Measurements from ENCODE around the gene LSAMP.

LSAMP gene

DNA sequence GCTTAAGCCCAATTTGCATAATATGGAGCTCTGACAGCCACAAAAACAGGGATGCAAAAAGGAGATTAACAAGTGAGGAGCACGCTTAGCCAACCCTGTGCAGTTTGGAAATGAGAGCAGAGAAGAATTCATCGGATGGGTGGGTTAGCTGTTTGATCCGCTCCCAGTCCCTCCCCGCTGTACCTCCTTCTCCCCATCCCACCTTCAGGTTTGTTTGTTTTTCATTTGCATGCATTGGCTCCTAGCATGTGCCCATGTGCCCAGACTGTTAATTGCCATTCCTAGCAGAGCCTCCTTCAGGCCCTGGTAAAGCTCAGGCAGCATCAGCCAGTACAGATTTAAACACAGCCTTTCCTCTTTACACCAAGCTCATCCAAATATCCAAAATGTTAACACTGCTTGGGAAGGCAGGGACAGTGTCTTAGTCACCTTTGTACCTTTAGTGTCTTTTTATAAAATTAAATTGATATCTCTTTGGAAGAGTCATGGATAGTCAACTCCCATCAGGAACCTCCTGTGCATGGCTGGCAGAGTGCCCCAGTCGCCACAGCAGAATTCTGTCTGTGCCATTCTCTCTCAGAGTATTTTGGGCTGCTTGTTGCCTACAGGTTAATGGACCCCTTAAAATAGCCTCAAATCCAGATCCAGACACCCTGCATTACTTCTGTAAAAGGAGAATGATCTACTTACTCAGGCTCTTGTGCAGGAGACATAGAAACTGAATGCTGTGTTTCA is 244.2 kb downstream of the LSAMP start:
- no peak for DNase-seq
- H3K9me3 ChIP-seq (ENCODE audit: insufficient read depth, low read length, severe bottlenecking): no peaks in the 10 kb centered on the region

DNA sequence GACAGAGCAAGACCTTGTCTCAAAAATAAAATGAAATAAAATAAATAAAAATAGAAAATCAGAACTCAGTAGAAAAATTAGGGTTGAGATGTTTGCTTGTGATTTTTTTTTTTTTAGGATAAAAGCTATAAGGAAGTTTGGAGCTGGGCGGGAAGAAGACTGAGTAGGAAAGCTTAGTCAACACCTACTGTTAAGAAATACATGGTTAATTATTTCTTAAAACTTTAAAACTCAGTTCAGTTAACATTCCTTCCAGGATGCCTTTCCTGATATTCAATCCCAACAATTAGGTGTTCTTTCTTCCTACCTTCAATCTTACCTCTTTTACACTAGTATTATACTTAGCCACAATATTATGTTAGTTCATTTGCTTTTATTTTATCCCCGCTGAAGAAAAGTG is 246.2 kb downstream of the LSAMP start:
- TF ChIP-seq, protein P1, sequence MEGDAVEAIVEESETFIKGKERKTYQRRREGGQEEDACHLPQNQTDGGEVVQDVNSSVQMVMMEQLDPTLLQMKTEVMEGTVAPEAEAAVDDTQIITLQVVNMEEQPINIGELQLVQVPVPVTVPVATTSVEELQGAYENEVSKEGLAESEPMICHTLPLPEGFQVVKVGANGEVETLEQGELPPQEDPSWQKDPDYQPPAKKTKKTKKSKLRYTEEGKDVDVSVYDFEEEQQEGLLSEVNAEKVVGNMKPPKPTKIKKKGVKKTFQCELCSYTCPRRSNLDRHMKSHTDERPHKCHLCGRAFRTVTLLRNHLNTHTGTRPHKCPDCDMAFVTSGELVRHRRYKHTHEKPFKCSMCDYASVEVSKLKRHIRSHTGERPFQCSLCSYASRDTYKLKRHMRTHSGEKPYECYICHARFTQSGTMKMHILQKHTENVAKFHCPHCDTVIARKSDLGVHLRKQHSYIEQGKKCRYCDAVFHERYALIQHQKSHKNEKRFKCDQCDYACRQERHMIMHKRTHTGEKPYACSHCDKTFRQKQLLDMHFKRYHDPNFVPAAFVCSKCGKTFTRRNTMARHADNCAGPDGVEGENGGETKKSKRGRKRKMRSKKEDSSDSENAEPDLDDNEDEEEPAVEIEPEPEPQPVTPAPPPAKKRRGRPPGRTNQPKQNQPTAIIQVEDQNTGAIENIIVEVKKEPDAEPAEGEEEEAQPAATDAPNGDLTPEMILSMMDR (IDR thresholded peaks at IDR 0.05; ENCODE audit: borderline replicate concordance, extremely low read depth, low read length, poor library complexity, severe bottlenecking): no peak
- no peak for TF ChIP-seq EZH2 (IDR thresholded peaks at IDR 0.05; ENCODE audit: borderline replicate concordance, low read depth, low read length, severe bottlenecking)
- H3K4me1 ChIP-seq (ENCODE audit: insufficient read depth, low read length): no peaks in the 10 kb centered on the region
- no peak overlapping the region for H3K9ac ChIP-seq (ENCODE audit: low read depth, low read length)
- no peak overlapping the region for H3K4me3 ChIP-seq (ENCODE audit: low read depth in 1 of 2, low read length in 2 of 2)
- H4K20me1 ChIP-seq (ENCODE audit: insufficient read depth, low read length): no peaks in the 10 kb centered on the region
- no peaks in the 10 kb centered on the region for H3K36me3 ChIP-seq (ENCODE audit: insufficient read depth, low read length)
- H3K27ac ChIP-seq (ENCODE audit: low read length): no peak overlapping the region
- DNase-seq: no peak
- no peak overlapping the region for H2AFZ ChIP-seq (ENCODE audit: low read depth, low read length)
- no peak overlapping the region for H3K4me2 ChIP-seq (ENCODE audit: insufficient read depth, low read length)
- H3K27me3 ChIP-seq (ENCODE audit: insufficient read depth, low read length, poor library complexity): no peaks in the 10 kb centered on the region
- H3K9me3 ChIP-seq (ENCODE audit: insufficient read depth, low read length, severe bottlenecking): no peaks in the 10 kb centered on the region
- no peaks in the 10 kb centered on the region for H3K79me2 ChIP-seq (ENCODE audit: insufficient read depth, low read length)
- no peak for ATAC-seq (ENCODE audit: insufficient read depth, low read depth)

More for the DNA sequence above, 244.2 kb downstream of the LSAMP start:
- no peak for TF ChIP-seq EZH2 (IDR thresholded peaks at IDR 0.05; ENCODE audit: borderline replicate concordance, low read depth, low read length, severe bottlenecking)
- TF ChIP-seq, protein P1 (IDR thresholded peaks at IDR 0.05; ENCODE audit: borderline replicate concordance, extremely low read depth, low read length, poor library complexity, severe bottlenecking): no peak
- Histone ChIP-seq H3K4me3 (ENCODE audit: low read depth in 1 of 2, low read length in 2 of 2) (no peak overlapping the region), H3K36me3 (ENCODE audit: insufficient read depth, low read length) (no peaks in the 10 kb centered on the region), H3K4me1 (ENCODE audit: insufficient read depth, low read length) (no peaks in the 10 kb centered on the region), H3K4me2 (ENCODE audit: insufficient read depth, low read length) (no peak overlapping the region), H3K27me3 (ENCODE audit: insufficient read depth, low read length, poor library complexity) (no peaks in the 10 kb centered on the region), H3K27ac (ENCODE audit: low read length) (no peak overlapping the region), H4K20me1 (ENCODE audit: insufficient read depth, low read length) (no peaks in the 10 kb centered on the region), H3K9ac (ENCODE audit: low read depth, low read length) (no peak overlapping the region), H2AFZ (ENCODE audit: low read depth, low read length) (no peak overlapping the region), H3K79me2 (ENCODE audit: insufficient read depth, low read length) (no peaks in the 10 kb centered on the region)
- no peak for ATAC-seq (ENCODE audit: insufficient read depth, low read depth)

DNA sequence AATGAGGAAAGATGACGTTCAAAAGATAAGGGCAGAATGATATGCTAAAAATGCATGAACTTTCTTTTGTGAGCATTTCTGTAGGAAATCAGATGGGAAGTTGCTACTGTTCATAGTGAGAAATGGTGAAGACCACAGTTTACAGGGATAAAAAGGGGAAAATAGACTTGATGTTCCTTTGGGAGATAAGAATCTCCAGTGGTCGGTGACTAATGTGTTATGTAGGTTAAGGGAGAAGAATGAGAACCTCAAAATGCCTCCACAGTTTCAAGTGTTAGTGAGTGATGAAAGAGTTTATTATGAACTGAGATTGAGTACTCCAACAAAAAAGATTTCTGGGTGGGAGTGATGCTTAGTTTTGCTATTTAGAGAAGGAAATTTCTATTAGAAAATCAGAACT is 247.2 kb downstream of the LSAMP start:
- no peak overlapping the region for H2AFZ ChIP-seq (ENCODE audit: low read depth, low read length)
- no peak overlapping the region for H3K4me2 ChIP-seq (ENCODE audit: insufficient read depth, low read length)
- H3K79me2 ChIP-seq (ENCODE audit: insufficient read depth, low read length): no peaks in the 10 kb centered on the region
- H3K9ac ChIP-seq (ENCODE audit: low read depth, low read length): no peak overlapping the region
- no peaks in the 10 kb centered on the region for H3K36me3 ChIP-seq (ENCODE audit: insufficient read depth, low read length)
- H3K4me1 ChIP-seq (ENCODE audit: insufficient read depth, low read length): no peaks in the 10 kb centered on the region
- H3K9me3 ChIP-seq (ENCODE audit: insufficient read depth, low read length, severe bottlenecking): no peaks in the 10 kb centered on the region
- no peak overlapping the region for H3K27ac ChIP-seq (ENCODE audit: low read length)
- DNase-seq: no peak
- no peaks in the 10 kb centered on the region for H3K27me3 ChIP-seq (ENCODE audit: insufficient read depth, low read length, poor library complexity)
- H3K4me3 ChIP-seq (ENCODE audit: low read depth in 1 of 2, low read length in 2 of 2): no peak overlapping the region
- no peak for ATAC-seq (ENCODE audit: insufficient read depth, low read depth)
- TF ChIP-seq EZH2 (IDR thresholded peaks at IDR 0.05; ENCODE audit: borderline replicate concordance, low read depth, low read length, severe bottlenecking): no peak
- TF ChIP-seq, protein P1 (IDR thresholded peaks at IDR 0.05; ENCODE audit: borderline replicate concordance, extremely low read depth, low read length, poor library complexity, severe bottlenecking): no peak
- no peaks in the 10 kb centered on the region for H4K20me1 ChIP-seq (ENCODE audit: insufficient read depth, low read length)

Measured in DND-41 (cell line).